ENCODE data around the gene AKR1B15.
"Not testable (repeated sequence)": the region's sequence is repeated elsewhere in the genome, so short reads cannot be mapped to it uniquely, and the experiment has no call there.

AKR1B15 gene

DNA sequence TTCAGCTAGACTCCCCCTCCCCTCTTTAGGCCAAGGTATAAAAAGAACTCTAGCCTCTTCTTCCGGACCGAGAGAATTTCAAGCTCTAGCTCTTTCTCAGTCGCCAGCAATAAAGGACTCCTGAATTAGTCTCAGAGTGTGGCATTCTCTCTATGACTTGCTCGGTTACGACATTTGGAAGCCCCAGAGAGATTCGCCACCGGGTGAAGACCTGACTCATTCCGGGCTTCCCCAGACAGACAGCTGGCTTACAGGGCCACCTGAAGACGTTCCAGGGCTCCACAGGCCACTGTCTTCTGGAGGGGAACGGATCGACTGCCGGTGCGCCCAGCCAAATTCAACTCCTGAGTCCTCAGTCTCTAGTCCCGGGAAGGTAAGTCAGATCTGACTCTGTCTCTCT, at the start of gene AKR1B15:
Gene AKR1B15 (plus strand): TSS at position 234 of the 400 bp plus-strand sequence. CDS start 15,510 bp downstream, outside the sequence.
- peak; percentile 63 for DNase-seq (ENCODE audit: low spot score)

DNA sequence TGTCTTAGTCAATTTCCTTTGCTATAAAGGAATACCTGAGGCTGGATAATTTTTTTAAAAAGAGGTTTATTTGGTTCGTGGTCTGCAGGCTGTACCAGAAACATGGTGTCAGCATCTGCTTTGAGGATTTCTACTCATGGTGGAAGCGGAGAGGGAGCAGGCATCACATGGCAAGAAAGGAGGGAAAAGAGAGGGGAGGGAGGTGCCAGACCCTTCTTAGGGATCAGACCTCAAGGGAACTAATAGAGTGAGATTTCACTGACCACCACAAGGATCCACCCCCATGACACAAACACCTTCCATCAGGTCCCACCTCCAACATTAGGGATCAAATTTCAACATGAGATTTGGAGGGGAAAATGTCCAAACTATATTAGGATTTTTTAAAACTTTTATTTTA, 48.5 kb upstream of the AKR1B15 start:
- DNase-seq (ENCODE audit: low spot score) = no peak

DNA sequence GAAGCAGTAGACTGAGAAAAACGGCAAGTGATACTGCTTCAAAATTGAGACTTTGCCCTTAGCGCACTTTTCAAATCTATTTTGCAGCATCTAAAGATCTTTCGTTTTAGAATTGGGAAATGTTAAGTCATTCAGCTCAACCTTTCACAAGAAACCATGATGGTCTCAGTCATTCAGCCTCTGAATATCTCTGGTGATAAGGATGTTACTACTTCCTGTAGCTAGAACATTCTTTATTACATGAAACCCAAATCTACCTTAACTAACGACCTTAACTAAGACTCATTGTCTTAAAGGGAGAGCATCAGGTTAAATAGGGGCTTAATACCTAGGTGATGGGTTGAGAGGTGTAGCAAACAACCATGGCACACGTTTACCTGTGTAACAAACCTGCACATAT, 47.9 kb upstream of the AKR1B15 start:
- DNase-seq (ENCODE audit: low spot score) = no peak

DNA sequence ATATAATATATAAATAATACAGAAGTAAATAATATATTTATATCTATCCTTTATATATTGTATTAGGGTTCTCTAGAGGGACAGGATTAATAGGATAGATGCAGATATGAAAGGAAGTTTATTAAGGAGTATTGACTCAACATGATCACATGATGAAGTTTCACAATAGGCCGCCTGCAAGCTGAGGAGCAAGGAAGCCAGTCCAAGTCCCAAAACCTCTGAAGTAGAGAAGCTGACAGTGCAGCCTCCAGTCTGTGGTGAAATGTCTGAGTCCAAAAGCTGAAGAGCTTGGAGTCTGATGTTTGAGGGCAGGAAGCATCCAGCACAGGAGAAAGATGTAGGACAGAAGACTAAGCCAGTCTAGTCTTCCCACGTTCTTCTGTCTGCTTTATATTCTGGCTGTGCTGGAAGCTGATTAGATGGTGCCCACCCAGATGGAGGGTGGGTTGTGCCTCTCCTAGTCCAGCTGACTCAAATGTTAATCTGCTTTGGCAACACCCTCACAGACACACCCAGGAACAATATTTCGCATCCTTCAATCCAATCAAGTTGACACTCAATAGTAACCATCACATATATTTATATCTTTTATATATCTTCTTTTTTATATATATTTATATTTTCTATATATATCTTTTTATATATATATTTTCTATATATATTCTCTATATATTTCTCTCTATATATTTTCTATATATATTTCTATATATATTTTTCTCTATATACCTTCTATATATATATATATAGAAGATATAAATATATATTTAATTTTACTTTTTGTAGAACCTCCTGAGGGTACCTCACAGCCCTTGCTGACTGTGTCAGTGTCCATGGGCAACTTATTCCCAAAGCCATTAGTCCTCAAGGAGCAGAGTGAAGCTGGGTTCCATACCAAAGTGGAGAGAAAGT, 46.2 kb upstream of the AKR1B15 start:
- DNase-seq (ENCODE audit: low spot score) = no peak

DNA sequence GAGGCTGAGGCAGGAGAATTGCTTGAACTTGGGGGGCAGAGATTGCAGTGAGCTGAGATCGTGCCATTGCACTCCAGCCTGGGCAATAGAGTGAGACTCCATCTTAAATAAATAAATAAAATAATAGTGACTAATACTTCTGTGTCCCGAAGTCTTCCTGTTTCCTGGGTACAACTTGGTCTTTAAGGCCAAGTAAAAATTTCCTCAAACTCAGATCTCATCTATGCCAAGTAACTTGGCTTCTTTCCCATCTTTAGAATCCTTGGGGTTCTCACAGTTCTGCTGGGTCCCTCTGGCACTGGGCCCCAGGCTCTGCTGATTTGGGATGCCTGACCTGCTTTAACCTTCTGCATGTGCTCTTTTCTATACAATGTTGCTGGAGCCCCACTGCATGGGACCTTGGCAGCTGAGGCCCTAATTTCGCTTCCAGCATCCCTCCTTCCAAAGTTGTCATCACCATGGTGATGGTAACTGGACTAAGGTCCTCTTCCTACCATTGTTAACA, 44.2 kb upstream of the AKR1B15 start:
- no peak for DNase-seq (ENCODE audit: low spot score)

DNA sequence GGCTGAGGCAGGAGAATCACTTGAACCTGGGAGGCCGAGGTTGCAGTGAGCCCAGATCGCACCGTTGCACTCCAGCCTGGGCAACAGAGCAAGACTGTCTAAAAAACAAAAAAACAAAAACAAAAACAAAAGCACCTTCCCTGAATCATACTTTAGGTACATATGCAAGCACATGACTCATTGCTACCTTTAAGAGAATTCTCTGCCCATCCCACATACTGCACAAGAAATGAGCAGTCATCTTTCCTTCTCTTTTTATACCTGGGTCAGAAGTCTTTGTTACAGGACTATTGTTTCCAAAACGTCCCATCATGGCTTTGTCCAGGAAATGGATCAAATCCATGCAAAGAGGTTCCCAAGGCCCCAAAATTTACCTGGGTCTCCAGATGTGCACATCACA, 43.1 kb upstream of the AKR1B15 start:
- DNase-seq (ENCODE audit: low spot score) = no peak

DNA sequence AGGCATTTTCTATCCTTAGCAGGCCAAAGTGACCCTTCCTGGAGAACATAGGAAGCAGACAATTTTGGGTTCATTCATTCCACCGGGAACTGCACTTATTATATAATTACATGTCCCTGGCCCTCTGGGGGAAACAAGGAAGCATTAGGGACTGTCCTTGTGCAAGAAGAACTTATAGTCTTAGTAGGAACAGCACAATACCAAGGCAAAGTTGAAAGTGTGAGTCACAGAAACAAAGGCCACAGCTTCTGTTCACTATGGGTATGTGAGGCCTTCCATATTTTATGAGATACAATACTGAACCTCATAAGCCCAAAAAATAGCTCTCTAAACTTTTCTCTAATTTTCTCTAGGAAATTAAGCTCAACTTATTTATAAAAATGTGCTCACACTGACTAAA, 39.9 kb upstream of the AKR1B15 start:
- DNase-seq (ENCODE audit: low spot score) = no peak

DNA sequence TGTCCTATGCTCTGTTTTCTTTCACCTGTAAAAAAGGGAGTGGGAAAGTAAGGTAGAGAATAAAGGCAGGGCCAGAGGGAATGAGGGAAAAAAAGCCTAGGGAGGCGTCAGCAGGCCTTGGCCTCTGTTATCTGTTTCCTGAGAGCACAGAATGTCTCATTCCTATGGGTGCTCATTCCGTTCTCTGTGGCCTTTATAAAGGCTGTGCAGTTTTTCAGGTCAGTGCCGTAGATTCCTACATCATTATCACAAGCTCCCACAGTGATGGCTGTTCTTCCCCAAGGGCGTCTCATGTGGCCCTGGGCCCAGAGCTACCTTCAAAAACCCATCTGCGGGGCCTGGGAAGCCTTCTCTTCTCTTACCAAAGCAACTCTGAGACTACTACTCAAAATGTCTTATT, 38.3 kb upstream of the AKR1B15 start:
- DNase-seq (ENCODE audit: low spot score) = no peak

DNA sequence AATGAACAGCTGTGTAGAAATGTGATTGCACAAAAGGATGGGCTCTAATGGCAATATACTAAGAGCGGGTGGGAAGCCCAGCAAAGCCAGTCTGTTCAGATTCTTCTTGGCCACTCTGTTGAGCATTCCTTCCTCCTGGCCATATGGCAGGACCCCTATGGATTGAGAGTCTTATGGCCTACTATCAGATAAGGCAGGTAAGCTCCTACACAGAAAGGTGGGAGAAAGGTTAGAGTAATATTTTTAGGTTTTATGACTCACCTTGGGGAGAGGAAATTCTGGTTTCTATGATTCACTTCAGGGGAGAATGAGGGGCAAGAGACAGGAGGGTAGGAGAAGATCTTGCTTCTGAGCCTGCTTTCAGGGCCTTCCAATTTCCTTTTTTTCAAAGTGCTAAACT, 36.6 kb upstream of the AKR1B15 start:
- DNase-seq (ENCODE audit: low spot score) = no peak

DNA sequence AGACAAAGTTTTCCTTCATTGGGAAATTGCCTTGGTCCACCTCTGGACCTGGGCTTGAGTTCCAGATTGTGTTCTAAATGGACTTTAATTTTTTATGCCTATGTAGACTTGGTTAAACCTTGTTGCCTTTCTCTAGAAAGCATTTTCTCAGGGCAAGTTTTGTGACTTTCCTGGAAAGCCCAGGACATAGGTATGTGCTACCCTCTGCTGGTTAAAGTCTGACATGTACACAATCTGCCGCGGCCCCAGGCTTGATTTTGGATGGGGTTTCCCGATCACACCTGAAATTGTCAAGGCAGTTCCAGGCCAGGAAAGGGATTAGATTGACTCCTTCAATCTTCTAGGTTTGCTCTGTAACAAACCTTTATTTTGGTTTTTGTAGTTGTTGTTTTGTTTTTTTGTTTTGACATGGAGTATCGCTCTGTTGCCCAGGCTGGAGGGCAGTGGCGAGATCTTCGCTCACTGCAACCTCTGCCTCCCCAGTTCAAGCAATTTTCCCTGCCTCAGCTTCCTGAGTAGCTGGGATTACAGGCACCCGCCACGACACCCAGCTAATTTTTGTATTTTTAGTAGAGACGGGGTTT, 35.6 kb upstream of the AKR1B15 start:
- DNase-seq (ENCODE audit: low spot score) = peak; percentile 32

DNA sequence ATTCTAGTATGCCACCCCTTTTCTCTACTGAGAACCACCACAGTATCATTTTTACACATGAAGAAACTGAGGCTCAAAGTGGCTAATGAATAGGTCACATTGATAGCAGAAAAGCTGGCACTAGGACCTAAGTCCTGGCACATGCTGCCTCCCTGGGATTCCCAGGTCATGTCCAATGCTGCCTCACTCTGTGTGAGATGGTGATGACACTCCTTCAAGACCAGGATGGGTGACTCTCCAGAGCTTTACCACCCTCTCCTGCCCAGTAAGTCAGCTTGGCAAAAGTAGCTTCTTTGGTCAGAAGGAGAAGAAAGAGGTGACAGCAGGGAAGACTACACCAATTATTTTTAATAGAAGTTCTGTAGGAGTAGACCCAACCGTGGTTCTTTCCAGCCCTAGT, 34.8 kb upstream of the AKR1B15 start:
- no peak for DNase-seq (ENCODE audit: low spot score)

DNA sequence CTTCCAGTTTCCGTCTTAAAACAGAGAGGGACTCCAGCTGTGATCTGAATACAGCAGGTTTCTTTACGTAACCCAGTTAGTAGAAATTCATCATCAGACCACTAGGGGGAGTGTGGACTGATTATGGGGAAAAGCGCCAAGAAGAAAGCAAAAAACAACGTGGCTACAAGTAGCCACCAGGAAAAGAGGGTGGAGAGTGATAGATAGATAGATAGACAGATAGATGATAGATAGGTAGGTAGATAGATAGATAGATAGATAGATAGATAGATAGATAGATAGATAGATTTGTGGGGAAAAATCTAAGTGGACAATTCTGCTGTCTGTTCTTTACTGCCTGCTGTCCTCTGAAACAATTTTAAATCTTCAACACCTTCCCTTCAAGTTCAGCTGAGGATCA, 34.2 kb upstream of the AKR1B15 start:
- peak; percentile 75 for DNase-seq (ENCODE audit: low spot score)

DNA sequence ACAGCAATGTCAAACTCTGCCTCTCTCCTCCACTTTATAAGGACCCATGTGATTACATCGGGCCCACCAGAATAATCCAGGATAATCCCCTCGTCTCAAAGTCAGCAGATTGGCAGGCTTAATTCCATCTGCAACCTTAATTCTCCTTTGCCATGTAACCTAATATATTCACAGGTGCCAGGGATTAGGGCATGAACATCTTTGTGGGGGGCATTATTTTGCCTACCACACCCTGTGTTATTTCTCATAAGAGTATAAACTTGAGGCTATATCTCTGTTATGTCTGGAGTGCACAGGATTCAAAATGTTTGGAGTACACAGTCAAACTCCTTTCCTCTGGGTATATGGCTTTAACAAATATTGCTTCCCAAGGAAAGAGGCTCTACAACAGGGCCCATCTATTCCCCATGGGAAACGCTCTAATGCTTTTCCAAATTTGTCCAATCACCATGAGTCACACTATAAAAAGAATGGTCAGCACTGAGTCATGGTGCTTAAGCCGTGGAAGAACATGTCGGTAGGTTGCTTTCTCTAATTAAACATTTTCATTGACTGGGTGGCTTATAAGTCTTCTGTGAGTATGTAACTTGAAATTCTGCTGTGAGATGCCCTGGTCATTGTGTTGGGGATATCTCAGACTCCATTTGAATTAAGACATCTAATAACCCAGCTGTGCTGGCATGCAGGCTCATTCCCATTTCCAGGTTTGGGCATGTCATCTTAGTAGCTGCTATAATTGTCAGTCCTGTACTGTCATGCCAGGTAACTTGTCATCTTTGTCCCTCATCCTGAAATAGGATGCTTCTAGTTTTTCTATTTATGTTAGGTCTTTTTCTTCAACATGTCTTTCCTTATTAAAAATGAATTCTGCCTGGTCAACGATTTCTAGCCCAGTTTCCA, 33.1 kb upstream of the AKR1B15 start:
- no peak for DNase-seq (ENCODE audit: low spot score)

DNA sequence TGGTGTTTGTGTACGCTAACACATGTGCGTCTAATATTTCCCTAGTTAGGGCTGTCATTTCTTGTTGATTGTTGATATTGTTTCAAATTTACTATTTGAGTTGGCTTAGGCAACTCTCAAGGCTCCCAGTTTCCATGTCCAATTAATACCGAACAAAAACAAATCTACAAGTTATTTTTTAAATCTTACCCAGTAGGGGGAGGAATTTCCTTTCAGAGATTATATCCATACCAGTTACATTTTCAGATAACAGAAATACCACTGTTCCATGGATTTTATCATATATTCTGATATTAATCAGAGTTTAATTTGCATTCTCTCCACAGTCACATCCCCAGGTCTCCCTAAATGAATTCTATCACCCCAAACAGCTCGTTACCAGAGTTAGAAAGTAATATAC, 28.8 kb upstream of the AKR1B15 start:
- no peak for DNase-seq (ENCODE audit: low spot score)

DNA sequence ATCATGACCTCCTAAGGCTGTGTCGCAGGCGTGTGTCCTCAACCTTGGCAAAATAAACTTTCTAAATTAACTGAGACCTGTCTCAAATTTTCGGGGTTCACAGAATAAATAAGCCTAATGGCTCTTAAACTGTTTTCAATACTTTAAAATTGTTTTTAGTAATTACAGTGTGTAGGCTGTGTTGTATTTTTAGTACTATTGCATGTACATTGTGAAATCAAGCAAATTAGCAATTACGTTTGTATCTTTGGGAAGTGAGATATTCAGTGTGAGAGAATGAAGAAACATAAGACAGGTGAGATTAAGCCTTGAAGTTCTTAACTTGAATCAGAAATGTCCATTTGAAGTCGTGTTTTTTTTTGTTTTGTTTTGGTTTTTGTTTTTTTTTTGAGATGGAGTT, 26.3 kb upstream of the AKR1B15 start:
- no peak for DNase-seq (ENCODE audit: low spot score)

DNA sequence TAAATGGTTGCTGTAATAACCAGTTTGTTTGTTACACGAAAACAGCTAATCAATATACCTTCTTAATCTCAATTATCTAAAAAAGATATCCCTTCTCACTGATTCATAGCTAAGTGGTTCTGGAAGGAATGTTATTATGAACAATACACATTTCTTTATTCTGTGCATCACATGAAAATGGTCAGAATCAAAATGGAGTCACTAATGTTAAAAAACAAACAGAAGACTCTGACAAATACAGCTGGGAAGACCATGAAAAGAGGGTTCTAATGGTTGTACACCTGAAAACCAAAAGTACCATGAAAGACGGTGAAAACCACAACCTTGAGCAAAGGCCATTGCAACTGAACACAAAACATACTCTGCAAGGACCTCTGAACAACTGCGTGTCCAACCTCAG, 23.5 kb upstream of the AKR1B15 start:
- not testable (repeated sequence) for DNase-seq (ENCODE audit: low spot score)

DNA sequence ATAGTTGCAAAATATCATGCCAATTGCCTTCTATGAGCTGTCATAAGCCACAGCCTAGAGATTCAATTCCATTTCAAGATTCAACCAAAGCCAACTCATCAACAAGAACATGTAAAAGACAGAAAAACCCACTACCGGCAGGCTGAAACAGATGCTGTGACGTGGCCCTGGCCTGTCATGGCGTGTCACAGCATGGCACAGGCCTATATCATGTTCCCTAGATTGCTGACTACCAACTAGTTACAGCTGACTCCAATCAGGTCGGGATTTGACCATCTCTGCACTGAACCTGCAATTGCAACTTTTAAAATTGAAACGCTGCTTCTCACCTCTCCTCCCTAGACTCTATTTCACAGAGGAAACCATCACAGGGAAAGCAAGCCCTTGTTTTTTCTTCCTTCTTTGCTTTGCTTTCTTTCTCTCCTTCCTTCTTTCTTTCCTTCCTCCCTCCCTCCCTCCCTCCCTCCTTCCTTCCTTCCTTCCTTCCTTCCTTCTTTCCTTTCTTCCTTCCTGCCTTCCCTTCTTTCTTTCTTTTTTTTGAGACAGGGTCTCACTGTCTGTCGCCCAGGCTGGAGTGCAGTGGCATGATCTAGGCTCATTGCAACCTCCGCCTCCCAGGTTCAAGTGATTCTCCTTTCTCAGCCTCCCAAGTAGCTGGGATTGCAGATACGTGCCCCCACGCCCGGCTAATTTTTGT, 22.2 kb upstream of the AKR1B15 start:
- DNase-seq (ENCODE audit: low spot score) = not testable (repeated sequence)

DNA sequence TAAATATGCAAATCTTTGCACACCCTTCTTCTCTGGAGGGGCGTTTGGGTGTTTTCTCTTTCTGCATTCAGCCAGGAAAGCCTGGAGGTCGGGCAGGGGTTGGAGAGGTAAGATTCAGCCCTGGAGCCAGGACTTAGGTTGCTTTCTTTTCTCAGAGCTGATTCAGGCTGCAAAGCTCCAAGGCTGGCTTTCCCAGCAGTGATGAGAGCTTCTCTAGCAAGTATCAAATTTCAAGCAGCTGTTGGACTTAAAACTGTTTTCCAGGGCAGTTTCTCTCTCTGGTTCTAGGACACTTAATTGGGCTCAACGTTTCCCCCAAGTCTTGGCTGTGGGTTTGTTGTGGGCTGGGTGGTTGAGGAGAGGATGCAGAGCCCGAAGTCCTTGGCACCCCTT, 20.9 kb upstream of the AKR1B15 start:
- no peak for DNase-seq (ENCODE audit: low spot score)

DNA sequence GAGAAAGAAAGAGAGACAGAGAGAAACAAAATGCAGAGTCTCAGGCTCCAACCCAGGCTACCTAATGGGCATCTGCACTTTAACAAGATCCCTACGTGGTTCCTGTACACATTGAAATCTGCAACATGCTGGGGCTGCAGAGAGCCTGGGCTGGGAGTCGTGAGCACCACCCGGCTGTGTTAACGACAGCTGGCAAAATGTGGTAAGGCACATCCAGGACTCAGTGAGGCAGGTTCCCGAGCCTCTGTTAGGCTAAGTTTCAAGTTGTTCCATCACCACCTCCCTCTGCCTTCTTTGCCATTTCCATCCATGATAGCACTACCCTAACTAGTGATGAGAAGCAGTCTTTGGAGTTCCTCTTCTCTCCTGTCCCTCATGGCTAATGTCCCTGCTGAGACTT, 20.2 kb upstream of the AKR1B15 start:
- no peak for DNase-seq (ENCODE audit: low spot score)

DNA sequence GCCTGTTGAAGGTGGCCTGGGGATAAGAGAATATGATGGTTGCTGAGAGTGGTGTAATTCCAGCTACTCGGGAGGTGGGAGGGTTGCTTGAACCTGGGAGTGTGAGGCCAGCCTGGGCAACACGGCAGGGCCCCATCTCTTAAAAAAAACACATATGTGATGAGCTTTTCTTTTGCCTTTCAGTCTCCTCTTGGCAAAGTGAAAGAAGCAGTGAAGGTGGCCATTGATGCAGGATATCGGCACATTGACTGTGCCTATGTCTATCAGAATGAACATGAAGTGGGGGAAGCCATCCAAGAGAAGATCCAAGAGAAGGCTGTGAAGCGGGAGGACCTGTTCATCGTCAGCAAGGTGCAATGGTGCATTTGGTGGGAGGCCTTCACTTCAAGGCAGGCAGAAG, 18.4 kb upstream of the AKR1B15 start:
- no peak for DNase-seq (ENCODE audit: low spot score)

DNA sequence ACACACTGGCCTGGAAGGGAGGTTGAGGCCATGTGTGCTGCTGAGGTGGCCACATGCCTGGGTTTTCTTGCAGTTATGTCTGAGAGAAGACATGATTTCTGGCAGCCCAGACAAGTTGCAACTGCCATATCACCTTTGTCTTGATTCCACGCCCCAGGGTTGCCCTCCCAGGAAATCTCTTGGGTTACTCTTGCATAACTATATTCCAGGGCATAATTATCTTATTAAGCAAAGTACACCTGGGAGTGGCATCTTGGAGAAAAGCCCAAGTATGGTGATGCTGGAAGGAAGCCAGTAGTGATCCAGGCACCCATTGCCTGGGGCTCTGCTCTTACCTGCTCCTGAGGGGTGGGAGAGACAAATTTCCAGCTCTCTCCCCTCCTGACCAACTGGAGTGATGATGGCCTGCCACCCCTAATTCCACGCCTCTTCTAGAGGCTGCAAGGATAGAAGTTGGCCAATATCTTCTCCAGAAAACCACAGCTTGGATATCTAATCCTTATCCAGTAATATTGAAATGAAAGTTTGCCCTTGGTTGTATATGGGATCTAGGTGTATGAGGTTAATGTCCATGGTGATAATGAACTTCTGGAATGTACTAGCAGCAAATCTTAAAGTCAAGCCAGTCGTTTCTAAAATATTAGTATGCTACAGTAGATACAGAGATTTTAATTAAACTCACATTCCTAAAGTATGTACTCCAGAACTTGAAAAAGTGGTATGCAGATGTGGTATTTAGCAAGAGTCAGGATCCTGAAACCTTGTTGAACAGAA, 16.5 kb upstream of the AKR1B15 start:
- DNase-seq (ENCODE audit: low spot score) = no peak
